Measurements from ENCODE around the gene LEPROT.

Gene LEPROT

GRCh38 chr1:65470766-65471165 lies 50.3 kb downstream of the LEPROT start:
- in situ Hi-C loops (cut with MboI; ENCODE audit: low sequenced_read_pairs): no loop called here

GRCh38 chr1:65471213-65471833 lies 50.9 kb downstream of the LEPROT start:
- in situ Hi-C loops (cut with MboI; ENCODE audit: low sequenced_read_pairs): no loop called here

- in situ Hi-C loops (cut with MboI; ENCODE audit: low sequenced_read_pairs): no loop called here
These were observed 51.4 kb downstream of the LEPROT start for GRCh38 chr1:65471861-65472332.

- in situ Hi-C loops (cut with MboI; ENCODE audit: low sequenced_read_pairs): no loop called here
These were observed 55.9 kb downstream of the LEPROT start for GRCh38 chr1:65476327-65476726.

GRCh38 chr1:65477414-65478378 lies 57.2 kb downstream of the LEPROT start:
- in situ Hi-C loops (cut with MboI; ENCODE audit: low sequenced_read_pairs): no loop called here

GRCh38 chr1:65478379-65479026 lies 58.0 kb downstream of the LEPROT start:
- in situ Hi-C loops (cut with MboI; ENCODE audit: low sequenced_read_pairs): no loop called here

- in situ Hi-C loops (cut with MboI; ENCODE audit: low sequenced_read_pairs): no loop called here
These were observed 59.2 kb downstream of the LEPROT start for GRCh38 chr1:65479554-65480204.

- in situ Hi-C loops (cut with MboI; ENCODE audit: low sequenced_read_pairs): no loop called here
These were observed 60.4 kb downstream of the LEPROT start for GRCh38 chr1:65480684-65481405.

GRCh38 chr1:65483993-65484754 lies 63.7 kb downstream of the LEPROT start:
- in situ Hi-C loops (cut with MboI; ENCODE audit: low sequenced_read_pairs): no loop called here
